ENCODE results near the gene CD59. TPM values are rescaled to one million over a fixed set of nuclear protein-coding genes. Genes with fewer than 3 reads are reported as not detected.

CD59 gene
- total and polyA plus RNA-seq, 10 donors = 21.6 to 281 (median 171) TPM

GRCh38 chr11:33706966-33707365 is 29.3 kb downstream of the CD59 start:
- Histone ChIP-seq H3K27ac (peak overlapping the region in 4 of 8 donors; percentile 45 to 72 (median 68)), H3K36me3 (peaks cover 0 to 64% (median 28%) of the 10 kb centered on the region in 6 donors), H3K27me3 (replicated peaks in 1 of 7) (no peaks in the 10 kb centered on the region), H3K4me1 (peaks cover 0 to 43% (median 13%) of the 10 kb centered on the region in 6 donors), H3K9me3 (no peaks in the 10 kb centered on the region), H3K4me3 (no peak overlapping the region)
- no peak for DNase-seq
- 81 to 93% (median 91%) methylated on average over 2 of the region's 2 CpGs for WGBS, 5 donors
- TF ChIP-seq, protein P1, sequence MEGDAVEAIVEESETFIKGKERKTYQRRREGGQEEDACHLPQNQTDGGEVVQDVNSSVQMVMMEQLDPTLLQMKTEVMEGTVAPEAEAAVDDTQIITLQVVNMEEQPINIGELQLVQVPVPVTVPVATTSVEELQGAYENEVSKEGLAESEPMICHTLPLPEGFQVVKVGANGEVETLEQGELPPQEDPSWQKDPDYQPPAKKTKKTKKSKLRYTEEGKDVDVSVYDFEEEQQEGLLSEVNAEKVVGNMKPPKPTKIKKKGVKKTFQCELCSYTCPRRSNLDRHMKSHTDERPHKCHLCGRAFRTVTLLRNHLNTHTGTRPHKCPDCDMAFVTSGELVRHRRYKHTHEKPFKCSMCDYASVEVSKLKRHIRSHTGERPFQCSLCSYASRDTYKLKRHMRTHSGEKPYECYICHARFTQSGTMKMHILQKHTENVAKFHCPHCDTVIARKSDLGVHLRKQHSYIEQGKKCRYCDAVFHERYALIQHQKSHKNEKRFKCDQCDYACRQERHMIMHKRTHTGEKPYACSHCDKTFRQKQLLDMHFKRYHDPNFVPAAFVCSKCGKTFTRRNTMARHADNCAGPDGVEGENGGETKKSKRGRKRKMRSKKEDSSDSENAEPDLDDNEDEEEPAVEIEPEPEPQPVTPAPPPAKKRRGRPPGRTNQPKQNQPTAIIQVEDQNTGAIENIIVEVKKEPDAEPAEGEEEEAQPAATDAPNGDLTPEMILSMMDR (IDR thresholded peaks at IDR 0.05 in 8 of 11, conservative IDR thresholded peaks at IDR 0.05 in 3 of 11) = no peak
- intact Hi-C loops (cut with DNase I; ENCODE audit: low total_unique reads) = no loop called here

- Histone ChIP-seq H3K27ac (peak overlapping the region in 4 of 8 donors; percentile 45 to 72 (median 68)), H3K9me3 (no peaks in the 10 kb centered on the region), H3K4me1 (peaks cover 2 to 47% (median 17%) of the 10 kb centered on the region in 6 donors), H3K4me3 (no peak overlapping the region), H3K36me3 (peaks cover 0 to 59% (median 26%) of the 10 kb centered on the region in 6 donors), H3K27me3 (replicated peaks in 1 of 7) (no peaks in the 10 kb centered on the region)
- intact Hi-C loops (cut with DNase I; ENCODE audit: low total_unique reads) = no loop called here
- TF ChIP-seq POLR2AphosphoS5 (IDR thresholded peaks at IDR 0.05) = no peak
- TF ChIP-seq, protein P1 (IDR thresholded peaks at IDR 0.05 in 8 of 11, conservative IDR thresholded peaks at IDR 0.05 in 3 of 11) = no peak
- no peak for TF ChIP-seq POLR2A (IDR thresholded peaks at IDR 0.05)
- no peak for DNase-seq
- 30 to 60% (median 54%) methylated on average over 2 of the region's 2 CpGs for WGBS, 5 donors
Observed at GRCh38 chr11:33706546-33706945, 29.7 kb downstream of the CD59 start.

GRCh38 chr11:33704240-33705002 is 31.8 kb downstream of the CD59 start:
- DNase-seq = no peak
- H3K9me3 ChIP-seq = no peaks in the 10 kb centered on the region
- H3K27me3 ChIP-seq (replicated peaks in 1 of 7) = peaks cover 0 to 6% (median 0%) of the 10 kb centered on the region in 7 donors
- 69 to 79% (median 75%) methylated on average over 7 of the region's 7 CpGs for WGBS, 5 donors
- peaks cover 0 to 38% (median 12%) of the 10 kb centered on the region in 6 donors for H3K36me3 ChIP-seq
- peak overlapping the region in 1 of 8 donors; percentile 3 for H3K27ac ChIP-seq
- intact Hi-C loops (cut with DNase I; ENCODE audit: low total_unique reads) = no loop called here
- H3K4me3 ChIP-seq = no peak overlapping the region
- TF ChIP-seq, protein P1 (IDR thresholded peaks at IDR 0.05 in 8 of 11, conservative IDR thresholded peaks at IDR 0.05 in 3 of 11) = no peak
- TF ChIP-seq POLR2A (IDR thresholded peaks at IDR 0.05) (no peak), POLR2AphosphoS5 (IDR thresholded peaks at IDR 0.05) (no peak)
- H3K4me1 ChIP-seq = peaks cover 8 to 64% (median 32%) of the 10 kb centered on the region in 6 donors

GRCh38 chr11:33703788-33704187 is 32.4 kb downstream of the CD59 start:
- DNase-seq = no peak

More at GRCh38 chr11:33703788-33704187, 32.4 kb downstream of the CD59 start:
- TF ChIP-seq POLR2A (IDR thresholded peaks at IDR 0.05) = no peak
- no peak for TF ChIP-seq POLR2AphosphoS5 (IDR thresholded peaks at IDR 0.05)
- TF ChIP-seq, protein P1 (IDR thresholded peaks at IDR 0.05 in 8 of 11, conservative IDR thresholded peaks at IDR 0.05 in 3 of 11) = no peak
- H3K9me3 ChIP-seq = no peaks in the 10 kb centered on the region
- 57 to 83% (median 61%) methylated on average over 4 of the region's 4 CpGs for WGBS, 5 donors
- peaks cover 8 to 69% (median 32%) of the 10 kb centered on the region in 6 donors for H3K4me1 ChIP-seq
- peaks cover 0 to 6% (median 0%) of the 10 kb centered on the region in 7 donors for H3K27me3 ChIP-seq (replicated peaks in 1 of 7)
- H3K4me3 ChIP-seq = no peak overlapping the region
- intact Hi-C loops (cut with DNase I; ENCODE audit: low total_unique reads) = no loop called here
- peak overlapping the region in 1 of 8 donors; percentile 3 for H3K27ac ChIP-seq
- H3K36me3 ChIP-seq = peaks cover 0 to 32% (median 6%) of the 10 kb centered on the region in 6 donors
